HG02884 (cell line): ENCODE data around the gene RSBN1L.
"Not testable (repeated sequence)": the region's sequence is repeated elsewhere in the genome, so short reads cannot be mapped to it uniquely, and the experiment has no call there.

Source experiments
- ATAC-seq: cut with Tn5 transposase; IDR thresholded peaks from one replicate; pipeline ENCODE4 v1.9.1; 2021; ENCODE audit warnings: mild to moderate bottlenecking, moderate library complexity; ENCODE audit not compliant: unreplicated experiment

The RSBN1L gene

GRCh38 chr7:77687100-77687746, 9.0 kb upstream of the RSBN1L start:
- ATAC-seq, result no peak

- no peak for ATAC-seq
These were observed 8.5 kb upstream of the RSBN1L start for GRCh38 chr7:77687747-77688144.

GRCh38 chr7:77690289-77690688, 6.0 kb upstream of the RSBN1L start:
- ATAC-seq, result no peak

GRCh38 chr7:77691892-77692491, 4.3 kb upstream of the RSBN1L start:
- no peak for ATAC-seq

GRCh38 chr7:77693830-77694583, 2.3 kb upstream of the RSBN1L start:
- ATAC-seq, result no peak

- ATAC-seq, result peak; percentile 22
These were observed 630 bp downstream of the RSBN1L start for GRCh38 chr7:77696643-77697534.

GRCh38 chr7:77697535-77697831, 1.2 kb downstream of the RSBN1L start:
- ATAC-seq, result no peak

GRCh38 chr7:77698042-77698625, 1.9 kb downstream of the RSBN1L start:
- ATAC-seq, result no peak

GRCh38 chr7:77699056-77699455, 2.8 kb downstream of the RSBN1L start:
- peak; percentile 38 for ATAC-seq

- ATAC-seq, result no peak
These were observed 6.3 kb downstream of the RSBN1L start for GRCh38 chr7:77702513-77702912.

- ATAC-seq, result no peak
These were observed 6.8 kb downstream of the RSBN1L start for GRCh38 chr7:77702968-77703472.

GRCh38 chr7:77703669-77704068, 7.4 kb downstream of the RSBN1L start:
- ATAC-seq, result not testable (repeated sequence)

- no peak for ATAC-seq
These were observed 11.3 kb downstream of the RSBN1L start for GRCh38 chr7:77707504-77707992.

GRCh38 chr7:77710067-77710466, 13.8 kb downstream of the RSBN1L start:
- ATAC-seq, result no peak

GRCh38 chr7:77710861-77711260, 14.6 kb downstream of the RSBN1L start:
- ATAC-seq, result no peak

- ATAC-seq, result no peak
These were observed 17.9 kb downstream of the RSBN1L start for GRCh38 chr7:77714195-77714594.

GRCh38 chr7:77714931-77715330, 18.7 kb downstream of the RSBN1L start:
- not testable (repeated sequence) for ATAC-seq

- no peak for ATAC-seq
These were observed 20.5 kb downstream of the RSBN1L start for GRCh38 chr7:77716804-77717203.

- not testable (repeated sequence) for ATAC-seq
These were observed 21.3 kb downstream of the RSBN1L start for GRCh38 chr7:77717566-77717965.

- ATAC-seq, result no peak
These were observed 31.3 kb downstream of the RSBN1L start for GRCh38 chr7:77727527-77727926.
